ENCODE measurements around the gene BCR. TPM values are rescaled to one million over a fixed set of nuclear protein-coding genes. Genes with fewer than 3 reads are reported as not detected.

Gene BCR
- total and polyA plus RNA-seq, 2 donors (not counting 1 experiment from before 2014, with no cell fraction given), result 30.2 to 46.4 TPM

- Mint-ChIP-seq H3K9me3 (ENCODE audit: insufficient read depth) (no peaks in the 10 kb centered on the region), H3K27me3 (peaks cover 25% of the 10 kb centered on the region), H3K27ac (no peak overlapping the region), H3K4me1 (no peaks in the 10 kb centered on the region), H3K4me3 (no peak overlapping the region)
- intact Hi-C loops (cut with micrococcal nuclease), result no loop called here
- no peak for TF ChIP-seq CTCF (IDR thresholded peaks at IDR 0.05)
- TF ChIP-seq EZH2 (IDR thresholded peaks at IDR 0.05; ENCODE audit: borderline replicate concordance, insufficient read depth, low read depth, low read length, poor library complexity, severe bottlenecking), result no peak
- WGBS (ENCODE audit: insufficient coverage), result 100% methylated on average over 2 of the region's 4 CpGs
- ATAC-seq (ENCODE audit: low read depth), result no peak
- Histone ChIP-seq H2AFZ (ENCODE audit: insufficient read depth, low read depth, low read length, poor library complexity, severe bottlenecking) (no peak overlapping the region), H3K36me3 (replicated peaks in 1 of 2; ENCODE audit: control extremely low read depth in 1 of 2, control insufficient read depth in 1 of 2, extremely low read depth in 1 of 2, insufficient read depth in 2 of 2, low read length in 1 of 2) (no peaks in the 10 kb centered on the region), H3K9ac (ENCODE audit: low read length) (no peak overlapping the region), H3K27me3 (replicated peaks in 1 of 4; ENCODE audit: control extremely low read depth in 1 of 4, control insufficient read depth in 3 of 4, insufficient read depth in 4 of 4, low read length in 3 of 4) (peaks cover 0 to 9% (median 2%) of the 10 kb centered on the region in 4 experiments), H3K4me1 (ENCODE audit: control insufficient read depth in 2 of 2, insufficient read depth in 2 of 2, low read length in 2 of 2) (no peaks in the 10 kb centered on the region), H3K9me3 (ENCODE audit: control extremely low read depth in 1 of 3, control insufficient read depth in 2 of 3, insufficient read depth in 1 of 3, low read length in 2 of 3) (no peaks in the 10 kb centered on the region), H3K79me2 (ENCODE audit: control insufficient read depth, insufficient read depth, low read length) (no peaks in the 10 kb centered on the region), H3K27ac (ENCODE audit: low read length in 2 of 2) (no peak overlapping the region), H4K20me1 (ENCODE audit: control insufficient read depth, insufficient read depth, low read length, poor library complexity, severe bottlenecking) (no peaks in the 10 kb centered on the region), H3K4me2 (replicated peaks; ENCODE audit: low read depth, low read length, poor library complexity, severe bottlenecking) (no peak overlapping the region), H3K4me3 (ENCODE audit: control extremely low read depth in 1 of 5, extremely low read depth in 1 of 5, insufficient read depth in 1 of 5, low read depth in 2 of 5, low read length in 4 of 5) (no peak overlapping the region)
- POLR2A ChIA-PET, result no interaction called here
- no peak for DNase-seq
- CTCF ChIA-PET, result no interaction called here
Observed at GRCh38 chr22:23356094-23356493, 175.8 kb downstream of the BCR start.

GRCh38 chr22:23357053-23357452 lies 176.7 kb downstream of the BCR start:
- ATAC-seq (ENCODE audit: low read depth) (no peak), DNase-seq (no peak)
- Histone ChIP-seq H3K36me3 (replicated peaks in 1 of 2; ENCODE audit: control extremely low read depth in 1 of 2, control insufficient read depth in 1 of 2, extremely low read depth in 1 of 2, insufficient read depth in 2 of 2, low read length in 1 of 2) (no peaks in the 10 kb centered on the region), H3K4me1 (ENCODE audit: control insufficient read depth in 2 of 2, insufficient read depth in 2 of 2, low read length in 2 of 2) (no peaks in the 10 kb centered on the region), H2AFZ (ENCODE audit: insufficient read depth, low read depth, low read length, poor library complexity, severe bottlenecking) (no peak overlapping the region), H3K79me2 (ENCODE audit: control insufficient read depth, insufficient read depth, low read length) (no peaks in the 10 kb centered on the region), H3K27me3 (replicated peaks in 1 of 4; ENCODE audit: control extremely low read depth in 1 of 4, control insufficient read depth in 3 of 4, insufficient read depth in 4 of 4, low read length in 3 of 4) (peaks cover 0 to 9% (median 2%) of the 10 kb centered on the region in 4 experiments), H3K4me2 (replicated peaks; ENCODE audit: low read depth, low read length, poor library complexity, severe bottlenecking) (no peak overlapping the region), H4K20me1 (ENCODE audit: control insufficient read depth, insufficient read depth, low read length, poor library complexity, severe bottlenecking) (no peaks in the 10 kb centered on the region), H3K9me3 (ENCODE audit: control extremely low read depth in 1 of 3, control insufficient read depth in 2 of 3, insufficient read depth in 1 of 3, low read length in 2 of 3) (no peaks in the 10 kb centered on the region), H3K4me3 (ENCODE audit: control extremely low read depth in 1 of 5, extremely low read depth in 1 of 5, insufficient read depth in 1 of 5, low read depth in 2 of 5, low read length in 4 of 5) (no peak overlapping the region), H3K9ac (ENCODE audit: low read length) (no peak overlapping the region), H3K27ac (ENCODE audit: low read length in 2 of 2) (no peak overlapping the region)
- ChIA-PET CTCF (no interaction called here), POLR2A (no interaction called here)
- H3K27me3 Mint-ChIP-seq, result peaks cover 30% of the 10 kb centered on the region
- H3K27ac Mint-ChIP-seq, result no peak overlapping the region
- TF ChIP-seq EZH2 (IDR thresholded peaks at IDR 0.05; ENCODE audit: borderline replicate concordance, insufficient read depth, low read depth, low read length, poor library complexity, severe bottlenecking) (no peak), CTCF (IDR thresholded peaks at IDR 0.05) (no peak)
- WGBS (ENCODE audit: insufficient coverage), result 92% methylated on average over 11 of the region's 14 CpGs
- H3K9me3 Mint-ChIP-seq (ENCODE audit: insufficient read depth), result no peaks in the 10 kb centered on the region
- no peaks in the 10 kb centered on the region for H3K4me1 Mint-ChIP-seq
- intact Hi-C loops (cut with micrococcal nuclease), result no loop called here
- H3K4me3 Mint-ChIP-seq, result no peak overlapping the region

All from B cell (primary cell).